ENCODE measurements around the gene TPSAB1.

DNA sequence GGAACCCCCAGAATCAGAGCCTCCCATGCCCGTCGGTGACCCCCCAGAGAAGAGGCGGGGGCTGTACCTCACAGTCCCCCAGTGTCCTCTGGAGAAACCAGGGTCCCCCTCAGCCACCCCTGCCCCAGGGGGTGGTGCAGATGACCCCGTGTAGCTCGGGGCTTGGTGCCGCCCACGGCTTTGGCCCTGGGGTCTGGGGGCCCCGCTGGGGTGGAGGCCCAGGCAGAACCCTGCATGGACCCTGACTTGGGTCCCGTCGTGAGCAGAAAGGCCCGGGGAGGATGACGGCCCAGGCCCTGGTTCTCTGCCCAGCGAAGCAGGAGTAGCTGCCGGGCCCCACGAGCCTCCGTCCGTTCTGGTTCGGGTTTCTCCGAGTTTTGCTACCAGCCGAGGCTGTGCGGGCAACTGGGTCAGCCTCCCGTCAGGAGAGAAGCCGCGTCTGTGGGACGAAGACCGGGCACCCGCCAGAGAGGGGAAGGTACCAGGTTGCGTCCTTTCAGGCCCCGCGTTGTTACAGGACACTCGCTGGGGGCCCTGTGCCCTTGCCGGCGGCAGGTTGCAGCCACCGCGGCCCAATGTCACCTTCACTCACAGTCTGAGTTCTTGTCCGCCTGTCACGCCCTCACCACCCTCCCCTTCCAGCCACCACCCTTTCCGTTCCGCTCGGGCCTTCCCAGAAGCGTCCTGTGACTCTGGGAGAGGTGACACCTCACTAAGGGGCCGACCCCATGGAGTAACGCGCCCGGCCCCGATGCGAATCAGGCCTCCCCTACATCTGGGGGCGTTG is 19.5 kb upstream of the TPSAB1 start:
- TF ChIP-seq, protein P1, sequence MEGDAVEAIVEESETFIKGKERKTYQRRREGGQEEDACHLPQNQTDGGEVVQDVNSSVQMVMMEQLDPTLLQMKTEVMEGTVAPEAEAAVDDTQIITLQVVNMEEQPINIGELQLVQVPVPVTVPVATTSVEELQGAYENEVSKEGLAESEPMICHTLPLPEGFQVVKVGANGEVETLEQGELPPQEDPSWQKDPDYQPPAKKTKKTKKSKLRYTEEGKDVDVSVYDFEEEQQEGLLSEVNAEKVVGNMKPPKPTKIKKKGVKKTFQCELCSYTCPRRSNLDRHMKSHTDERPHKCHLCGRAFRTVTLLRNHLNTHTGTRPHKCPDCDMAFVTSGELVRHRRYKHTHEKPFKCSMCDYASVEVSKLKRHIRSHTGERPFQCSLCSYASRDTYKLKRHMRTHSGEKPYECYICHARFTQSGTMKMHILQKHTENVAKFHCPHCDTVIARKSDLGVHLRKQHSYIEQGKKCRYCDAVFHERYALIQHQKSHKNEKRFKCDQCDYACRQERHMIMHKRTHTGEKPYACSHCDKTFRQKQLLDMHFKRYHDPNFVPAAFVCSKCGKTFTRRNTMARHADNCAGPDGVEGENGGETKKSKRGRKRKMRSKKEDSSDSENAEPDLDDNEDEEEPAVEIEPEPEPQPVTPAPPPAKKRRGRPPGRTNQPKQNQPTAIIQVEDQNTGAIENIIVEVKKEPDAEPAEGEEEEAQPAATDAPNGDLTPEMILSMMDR (IDR thresholded peaks at IDR 0.05), result no peak
- TF ChIP-seq POLR2A (IDR thresholded peaks at IDR 0.05) (no peak), EP300 (IDR thresholded peaks at IDR 0.05) (no peak)

All from ovary (tissue), 3 donors.